Endothelial cell of umbilical vein (primary cell): ENCODE measurements around the gene RIPPLY1. TPM values are rescaled to one million over a fixed set of nuclear protein-coding genes. Genes with fewer than 3 reads are reported as not detected.
A peak's percentile ranks its signal among the peaks of the same experiment; 100 is the strongest.

Experiments
- BruUV-seq: library from RNA; stranded (reverse); fragments of 400-500 nt; replicated peaks from 2 replicates; lab custom pipeline; 2021; lab: Mats Ljungman, UMichigan
- CTCF ChIA-PET: fragments of 300-600, 350-600 bp; sonication (Branson Sonifier 250); formaldehyde crosslinking; loops from one replicate; lab custom pipeline; 2021; ENCODE audit warnings: antibody characterized with exemption, inconsistent platforms; lab: Charles Lee
- POLR2A ChIA-PET: fragments of 300-600, 350-600 bp; sonication (Branson Sonifier 250); formaldehyde crosslinking; loops from one replicate; lab custom pipeline; 2021; ENCODE audit warnings: antibody characterized with exemption, inconsistent platforms; lab: Charles Lee
- DNase-seq: peaks from one replicate; pipeline ENCODE4 v3.0.0-alpha.2; 2011; ENCODE audit warnings: low read depth, low spot score
- FAIRE-seq: peaks from 2 replicates; lab custom pipeline; 2011; peaks lifted over from hg19 to GRCh38; lab: Jason Lieb, UNC
- H2AFZ ChIP-seq: 2 replicates; pipeline ENCODE4 v1.6.0; 2012; ENCODE audit warnings: low read depth, low read length, control low read depth, inconsistent platforms
- H3K27ac ChIP-seq: 2 replicates; pipeline ENCODE4 v1.5.1; 2011; ENCODE audit warnings: low read depth, mild to moderate bottlenecking, control low read depth, low read length, moderate library complexity; ENCODE audit not compliant: insufficient read depth
- H3K27me3 ChIP-seq, 2 experiments: 2 replicates each; pipeline versions ENCODE4 v1.6.0 to v1.6.1; 2011; ENCODE audit warnings: low read length in 2 of 2, mixed read lengths in 1 of 2; ENCODE audit not compliant: control insufficient read depth in 2 of 2, insufficient read depth in 2 of 2
- H3K36me3 ChIP-seq, 2 experiments: 2 replicates in 1 of 2; 3 replicates in 1 of 2; pipeline ENCODE4 v1.5.1; 2011; ENCODE audit warnings: low read length in 2 of 2, mild to moderate bottlenecking in 1 of 2, moderate library complexity in 1 of 2; ENCODE audit not compliant: control insufficient read depth in 2 of 2, insufficient read depth in 2 of 2; ENCODE audit errors: extremely low read depth in 1 of 2
- H3K4me1 ChIP-seq: 3 replicates; pipeline ENCODE4 v1.5.1; 2011; ENCODE audit warnings: mild to moderate bottlenecking, low read length; ENCODE audit not compliant: control insufficient read depth, insufficient read depth; ENCODE audit errors: extremely low read depth
- H3K4me2 ChIP-seq: 2 replicates; pipeline ENCODE4 v1.6.1; 2011; ENCODE audit warnings: low read length, control low read depth, mixed read lengths; ENCODE audit not compliant: insufficient read depth
- H3K4me3 ChIP-seq, 3 experiments: fragments of 200-600 bp in 1 of 3; sonication (generic), shearing (Covaris generic) in 1 of 3; replicated peaks in 1 of 3; 2 replicates each; pipeline ENCODE4 v1.5.1; 2011 to 2016; ENCODE audit warnings: control low read depth in 3 of 3, low read length in 3 of 3, mild to moderate bottlenecking in 2 of 3, inconsistent platforms in 1 of 3, low read depth in 1 of 3, moderate library complexity in 1 of 3; ENCODE audit not compliant: insufficient read depth in 1 of 3
- H3K79me2 ChIP-seq: 2 replicates; pipeline ENCODE4 v1.6.0; 2012; ENCODE audit warnings: low read length, inconsistent platforms; ENCODE audit not compliant: control insufficient read depth, insufficient read depth
- H3K9ac ChIP-seq: replicated peaks from 2 replicates; pipeline ENCODE3; 2011; ENCODE audit warnings: low read length, control low read depth; ENCODE audit not compliant: insufficient read depth; ENCODE audit errors: extremely low read depth
- H3K9me1 ChIP-seq: replicated peaks from 3 replicates; pipeline ENCODE4 v1.6.0; 2011; ENCODE audit warnings: mild to moderate bottlenecking, low read length; ENCODE audit not compliant: control insufficient read depth, insufficient read depth; ENCODE audit errors: extremely low read depth
- H3K9me3 ChIP-seq: replicated peaks from 2 replicates; pipeline ENCODE4 v1.5.1; 2012; ENCODE audit warnings: low read length, inconsistent platforms; ENCODE audit not compliant: control insufficient read depth, insufficient read depth
- H4K20me1 ChIP-seq: replicated peaks from 2 replicates; pipeline ENCODE3; 2011; ENCODE audit warnings: mild to moderate bottlenecking, low read length; ENCODE audit not compliant: control insufficient read depth, insufficient read depth; ENCODE audit errors: extremely low read depth
- CTCF ChIP-seq, 2 donors: IDR thresholded peaks; 1 replicate in 1 of 2; 2 replicates in 1 of 2; pipeline ENCODE4 v1.5.1; 2011; ENCODE audit warnings: low read length in 2 of 2, mild to moderate bottlenecking in 2 of 2, moderate library complexity in 2 of 2, control low read depth in 1 of 2, inconsistent platforms in 1 of 2, low read depth in 1 of 2; ENCODE audit not compliant: insufficient read depth in 1 of 2; ENCODE audit errors: extremely low read depth in 1 of 2
- FOS ChIP-seq: IDR thresholded peaks from 2 replicates; pipeline ENCODE4 v1.6.1; 2011; ENCODE audit warnings: mild to moderate bottlenecking, low read length, moderate library complexity, borderline replicate concordance; ENCODE audit not compliant: insufficient read depth
- GATA2 ChIP-seq: IDR thresholded peaks from 2 replicates; pipeline ENCODE4 v1.7.0; 2011; ENCODE audit warnings: low read depth, mild to moderate bottlenecking, moderate library complexity, mixed read lengths, low read length; ENCODE audit not compliant: insufficient read length, insufficient read depth
- MAX ChIP-seq: IDR thresholded peaks from 2 replicates; pipeline ENCODE4 v1.6.1; 2011; ENCODE audit not compliant: insufficient read depth, insufficient read length
- POLR2A ChIP-seq: IDR thresholded peaks from 2 replicates; pipeline ENCODE4 v1.6.1; 2012; ENCODE audit warnings: low read depth, mild to moderate bottlenecking, control low read depth, low read length
- POLR2AphosphoS5 ChIP-seq: IDR thresholded peaks from 2 replicates; pipeline ENCODE4 v1.6.1; 2012; ENCODE audit warnings: low read depth, mild to moderate bottlenecking, control low read depth, low read length, moderate library complexity; ENCODE audit not compliant: insufficient read depth
- dilution Hi-C: fragments of 300-500 bp; cut with MboI; formaldehyde crosslinking; loops from one replicate; pipeline ENCODE4 v1.15.0; 2019; ENCODE audit warnings: low sequenced_read_pairs; ENCODE audit not compliant: extremely low pct_ligation_motif_present
- intact Hi-C: fragments of 100-400 bp; cut with micrococcal nuclease; formaldehyde crosslinking; loops from one replicate; pipeline ENCODE4 v1.10.0; 2022
- polyA plus RNA-seq, 4 experiments: library from polyadenylated mRNA; depleted of rRNA in 3 of 4; stranded (reverse) in 3 of 4; unstranded in 1 of 4; fragments of >200 nt; gene quantifications; 2 replicates each; pipeline versions ENCODE4 v1.2.1 to v1.2.3, GENCODE V29; 2011 to 2012; ENCODE audit warnings: missing spikeins in 1 of 4
- total RNA-seq: library from RNA; stranded (reverse); gene quantifications from 2 replicates; pipeline ENCODE4 v1.2.3, GENCODE V29; 2021

The RIPPLY1 gene
- total and polyA plus RNA-seq, 2 donors (not counting 3 experiments of a cell fraction or from before 2014, with no cell fraction given): not detected

- ChIA-PET CTCF (interaction anchor here (0.8 to 5.3 kb wide), 17 partner anchors 8 to 882 kb away, joined by 3 to 121 read pairs (median 5); partner anchors contain the start of genes NCBP2L and RIPPLY1), POLR2A (interaction anchor here (1.0 kb wide), 1 partner anchor 23 kb away, joined by 3 read pairs; no protein-coding TSS in a partner anchor)
- no peak for TF ChIP-seq POLR2A
- peak; percentile 23 for TF ChIP-seq GATA2
- TF ChIP-seq FOS: peak; percentile 49
- TF ChIP-seq MAX: no peak
- no peak for TF ChIP-seq POLR2AphosphoS5
- Histone ChIP-seq H2AFZ (no peak overlapping the region), H3K27me3 (no peaks in the 10 kb centered on the region), H3K9ac (no peak overlapping the region), H3K9me1 (no peaks in the 10 kb centered on the region), H3K79me2 (no peaks in the 10 kb centered on the region), H3K27ac (peak overlapping the region; percentile 35), H3K9me3 (no peaks in the 10 kb centered on the region), H3K36me3 (no peaks in the 10 kb centered on the region), H3K4me2 (peak overlapping the region; percentile 7), H4K20me1 (no peaks in the 10 kb centered on the region), H3K4me3 (no peak overlapping the region), H3K4me1 (peaks cover 16% of the 10 kb centered on the region)
- DNase-seq: peak; percentile 70
- intact Hi-C loops (loop anchor here (1.0 to 10.0 kb wide), 6 partner anchors 23 to 882 kb away; partner anchors contain the start of genes NCBP2L and TSC22D3), dilution Hi-C loops (no loop called here)
- no TSS peak for BruUV-seq
- FAIRE-seq: peak; percentile 97
These were observed 8.1 kb downstream of the RIPPLY1 start for GRCh38 chrX:106894978-106895452.

GRCh38 chrX:106894392-106894909, 8.7 kb downstream of the RIPPLY1 start:
- dilution Hi-C loops: no loop called here
- Histone ChIP-seq H2AFZ (no peak overlapping the region), H3K27ac (peak overlapping the region; percentile 35), H3K4me2 (no peak overlapping the region), H3K27me3 (no peaks in the 10 kb centered on the region), H3K4me3 (no peak overlapping the region), H3K9me1 (no peaks in the 10 kb centered on the region), H3K9me3 (no peaks in the 10 kb centered on the region), H3K79me2 (no peaks in the 10 kb centered on the region), H3K36me3 (no peaks in the 10 kb centered on the region), H3K9ac (no peak overlapping the region), H3K4me1 (peaks cover 16% of the 10 kb centered on the region), H4K20me1 (no peaks in the 10 kb centered on the region)
- ChIA-PET CTCF (interaction anchor here (0.8 to 5.3 kb wide), 18 partner anchors 9 to 882 kb away, joined by 3 to 121 read pairs (median 4); partner anchors contain the start of genes NCBP2L and RIPPLY1), POLR2A (interaction anchor here (1.0 kb wide), 1 partner anchor 24 kb away, joined by 3 read pairs; no protein-coding TSS in a partner anchor)
- DNase-seq: peak; percentile 57
- intact Hi-C loops: loop anchor here (1.0 to 10.0 kb wide), 4 partner anchors 24 to 430 kb away; no protein-coding TSS in a partner anchor
- TF ChIP-seq CTCF (IDR thresholded peaks at IDR 0.05; ENCODE audit: extremely low read depth in 1 of 2, insufficient read depth in 1 of 2, low read depth in 1 of 2, low read length in 2 of 2) (peak; percentile 73 to 74), POLR2A (no peak)
- BruUV-seq: no TSS peak
- peak; percentile 98 for FAIRE-seq
